ENCODE measurements around the gene ARAP2.

The ARAP2 gene

GRCh38 chr4:36285784-36286480, 41.6 kb upstream of the ARAP2 start:
- no peak overlapping the region for H3K4me3 ChIP-seq (replicated peaks; ENCODE audit: low read depth, low read length)
- no peak for TF ChIP-seq CTCF (IDR thresholded peaks at IDR 0.05; ENCODE audit: low read length, missing control alignments)
- no peak for DNase-seq (ENCODE audit: low read depth)

GRCh38 chr4:36283912-36284465, 39.7 kb upstream of the ARAP2 start:
- H3K4me3 ChIP-seq (replicated peaks; ENCODE audit: low read depth, low read length): no peak overlapping the region
- TF ChIP-seq CTCF (IDR thresholded peaks at IDR 0.05; ENCODE audit: low read length, missing control alignments): no peak
- no peak for DNase-seq (ENCODE audit: low read depth)

GRCh38 chr4:36282503-36283030, 38.3 kb upstream of the ARAP2 start:
- DNase-seq (ENCODE audit: low read depth): no peak
- H3K4me3 ChIP-seq (replicated peaks; ENCODE audit: low read depth, low read length): no peak overlapping the region

DNA sequence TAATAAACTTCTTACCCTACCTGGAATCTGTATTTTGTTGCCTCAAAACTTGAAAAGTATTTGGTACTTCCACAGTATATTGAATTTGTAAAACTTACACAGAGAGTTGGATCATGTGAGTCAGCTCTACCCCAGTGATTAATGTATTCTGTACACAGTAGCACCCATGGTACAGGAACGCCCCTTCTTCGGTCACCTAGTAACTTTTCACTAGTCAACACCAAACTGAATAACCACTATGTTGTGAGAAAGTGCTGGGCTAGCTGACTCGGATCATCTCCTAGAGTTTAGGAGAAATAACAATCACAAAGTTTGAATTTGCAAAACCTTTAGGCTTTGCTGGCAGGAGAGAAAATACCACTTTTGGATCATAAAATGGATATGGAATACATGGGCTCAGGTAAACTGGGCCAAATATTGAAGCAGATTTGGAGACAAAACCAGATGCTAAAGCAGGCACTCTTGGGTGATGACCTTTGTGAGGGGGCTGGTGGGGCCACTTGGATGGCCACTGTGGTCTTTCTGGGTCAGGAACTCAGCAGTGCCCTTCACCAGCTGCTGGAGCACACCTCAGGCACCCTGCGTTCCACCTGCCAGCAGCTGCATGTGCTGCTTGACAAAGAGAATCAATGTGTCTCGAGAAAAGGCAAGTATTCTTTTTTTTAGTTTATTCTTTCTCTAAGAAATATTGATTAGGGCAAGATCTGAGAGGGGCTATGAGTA, 37.2 kb upstream of the ARAP2 start, which contains the start of gene DTHD1:
DTHD1 (plus strand) TSS at position 233 of the 723 bp plus-strand sequence; CDS start at position 376, 143 bp downstream.
- DNase-seq (ENCODE audit: low read depth): no peak
- TF ChIP-seq CTCF (IDR thresholded peaks at IDR 0.05; ENCODE audit: low read length, missing control alignments): no peak
- H3K4me3 ChIP-seq (replicated peaks; ENCODE audit: low read depth, low read length): no peak within 1 kb of the TSS

More at GRCh38 chr4:36282503-36283030, 38.3 kb upstream of the ARAP2 start:
- TF ChIP-seq CTCF (IDR thresholded peaks at IDR 0.05; ENCODE audit: low read length, missing control alignments): no peak

GRCh38 chr4:36280555-36280954, 36.2 kb upstream of the ARAP2 start:
- H3K4me3 ChIP-seq (replicated peaks; ENCODE audit: low read depth, low read length): no peak overlapping the region
- DNase-seq (ENCODE audit: low read depth): no peak
- no peak for TF ChIP-seq CTCF (IDR thresholded peaks at IDR 0.05; ENCODE audit: low read length, missing control alignments)

DNA sequence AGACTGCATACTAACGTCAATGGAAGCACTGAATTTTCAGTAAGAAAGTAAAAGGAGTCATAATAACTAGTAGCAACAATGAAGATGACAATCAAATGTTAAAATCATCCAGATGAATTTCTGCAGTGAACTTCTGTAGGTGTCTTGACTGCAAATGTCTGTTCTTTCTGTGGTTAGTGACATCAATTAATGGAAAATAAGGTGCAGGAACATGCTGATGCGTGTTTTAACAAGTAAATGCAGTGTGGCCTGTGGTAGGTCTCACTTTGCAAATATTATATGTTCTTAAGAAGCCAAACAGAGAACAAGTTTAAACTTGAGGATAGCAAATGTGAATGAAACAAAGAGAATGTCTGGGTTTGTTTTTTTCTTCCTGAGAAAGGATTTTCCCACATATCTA, 34.5 kb upstream of the ARAP2 start:
- TF ChIP-seq CTCF (IDR thresholded peaks at IDR 0.05; ENCODE audit: low read length, missing control alignments): no peak
- no peak overlapping the region for H3K4me3 ChIP-seq (replicated peaks; ENCODE audit: low read depth, low read length)
- DNase-seq (ENCODE audit: low read depth): no peak
